ENCODE measurements around the gene TMEM175. TPM values are rescaled to one million over a fixed set of nuclear protein-coding genes. Genes with fewer than 3 reads are reported as not detected.

TMEM175 gene
- total and polyA plus RNA-seq, 8 donors, result 10.0 to 96.6 (median 16.4) TPM

DNA sequence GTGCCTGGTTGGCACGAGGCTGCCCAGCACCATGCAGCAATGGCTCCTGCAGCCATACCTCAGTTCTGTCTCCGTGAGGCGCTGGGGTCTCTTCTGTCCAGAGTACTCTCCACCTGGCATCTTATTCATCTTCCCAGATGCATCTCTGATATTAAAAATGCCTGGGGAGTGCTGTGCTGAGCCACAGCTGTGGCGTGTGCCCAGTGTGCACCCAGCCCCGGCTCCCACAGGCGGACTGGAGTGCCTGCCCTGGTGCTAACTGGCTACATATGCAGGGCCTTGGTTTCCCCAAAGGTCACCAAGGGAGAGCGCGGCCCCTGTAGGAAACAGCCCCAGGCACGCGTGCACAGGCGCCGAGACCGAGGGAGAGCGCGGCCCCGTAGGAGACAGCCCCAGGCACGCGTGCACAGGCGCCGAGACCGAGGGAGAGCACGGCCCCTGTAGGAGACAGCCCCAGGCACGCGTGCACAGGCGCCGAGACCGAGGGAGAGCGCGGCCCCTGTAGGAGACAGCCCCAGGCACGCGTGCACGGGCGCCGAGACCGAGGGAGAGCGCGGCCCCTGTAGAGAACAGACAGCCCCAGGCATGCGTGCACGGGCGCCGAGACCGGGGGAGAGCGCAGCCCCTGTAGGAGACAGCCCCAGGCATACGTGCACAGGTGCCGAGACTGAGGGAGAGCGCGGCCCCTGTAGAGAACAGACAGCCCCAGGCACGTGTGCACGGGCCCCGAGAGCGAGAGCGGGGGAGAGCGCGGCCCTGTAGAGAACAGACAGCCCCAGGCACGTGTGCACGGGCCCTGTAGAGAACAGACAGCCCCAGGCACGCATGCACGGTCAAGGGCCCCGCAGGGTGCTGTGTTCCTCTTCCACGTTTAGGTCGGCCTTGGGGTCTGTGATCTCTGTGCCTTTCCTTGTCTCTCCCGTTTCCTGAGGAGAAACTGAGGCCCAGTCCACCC is 14.5 kb downstream of the TMEM175 start:
- FAIRE-seq (no peak), ATAC-seq (no peak), DNase-seq (peak in 1 of 6 donors; percentile 43)
- Histone ChIP-seq H3K4me1 (no peaks in the 10 kb centered on the region), H3K27me3 (no peaks in the 10 kb centered on the region), H3K36me3 (no peaks in the 10 kb centered on the region), H3K27ac (no peak overlapping the region), H3K4me3 (no peak overlapping the region), H3K9me3 (no peaks in the 10 kb centered on the region)
- intact Hi-C loops (cut with DNase I), result no loop called here
- TF ChIP-seq, protein P1, sequence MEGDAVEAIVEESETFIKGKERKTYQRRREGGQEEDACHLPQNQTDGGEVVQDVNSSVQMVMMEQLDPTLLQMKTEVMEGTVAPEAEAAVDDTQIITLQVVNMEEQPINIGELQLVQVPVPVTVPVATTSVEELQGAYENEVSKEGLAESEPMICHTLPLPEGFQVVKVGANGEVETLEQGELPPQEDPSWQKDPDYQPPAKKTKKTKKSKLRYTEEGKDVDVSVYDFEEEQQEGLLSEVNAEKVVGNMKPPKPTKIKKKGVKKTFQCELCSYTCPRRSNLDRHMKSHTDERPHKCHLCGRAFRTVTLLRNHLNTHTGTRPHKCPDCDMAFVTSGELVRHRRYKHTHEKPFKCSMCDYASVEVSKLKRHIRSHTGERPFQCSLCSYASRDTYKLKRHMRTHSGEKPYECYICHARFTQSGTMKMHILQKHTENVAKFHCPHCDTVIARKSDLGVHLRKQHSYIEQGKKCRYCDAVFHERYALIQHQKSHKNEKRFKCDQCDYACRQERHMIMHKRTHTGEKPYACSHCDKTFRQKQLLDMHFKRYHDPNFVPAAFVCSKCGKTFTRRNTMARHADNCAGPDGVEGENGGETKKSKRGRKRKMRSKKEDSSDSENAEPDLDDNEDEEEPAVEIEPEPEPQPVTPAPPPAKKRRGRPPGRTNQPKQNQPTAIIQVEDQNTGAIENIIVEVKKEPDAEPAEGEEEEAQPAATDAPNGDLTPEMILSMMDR (IDR thresholded peaks at IDR 0.05), result no peak
- 86 to 89% methylated on average over 59 to 62 of the region's 62 CpGs for WGBS, 2 donors

DNA sequence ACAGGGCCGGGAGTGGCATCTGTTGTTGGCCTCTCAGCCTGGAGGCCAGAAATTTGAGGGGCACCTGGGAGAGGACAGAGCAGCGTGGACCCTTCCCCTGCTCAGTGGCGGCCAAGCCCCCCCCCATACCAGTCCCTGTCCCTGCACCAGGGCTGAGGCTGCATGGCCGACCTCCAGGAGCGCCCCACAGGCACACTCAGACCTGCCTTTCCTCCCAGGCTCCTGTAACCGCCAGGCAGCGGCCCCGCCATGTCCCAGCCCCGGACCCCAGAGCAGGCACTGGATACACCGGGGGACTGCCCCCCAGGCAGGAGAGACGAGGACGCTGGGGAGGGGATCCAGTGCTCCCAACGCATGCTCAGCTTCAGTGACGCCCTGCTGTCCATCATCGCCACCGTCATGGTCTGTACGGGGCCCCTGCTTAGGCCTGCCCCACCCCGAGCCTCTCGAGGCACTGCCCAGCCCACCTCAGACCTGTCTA is 15.3 kb downstream of the TMEM175 start:
- Histone ChIP-seq H3K27ac (no peak overlapping the region), H3K9me3 (no peaks in the 10 kb centered on the region), H3K27me3 (no peaks in the 10 kb centered on the region), H3K4me1 (no peaks in the 10 kb centered on the region), H3K36me3 (no peaks in the 10 kb centered on the region), H3K4me3 (no peak overlapping the region)
- FAIRE-seq (no peak), DNase-seq (peak in 2 of 6 donors; percentile 39 to 75), ATAC-seq (no peak)
- 94 to 95% methylated on average over 18 to 19 of the region's 19 CpGs for WGBS, 2 donors
- intact Hi-C loops (cut with DNase I), result no loop called here
- TF ChIP-seq, protein P1 (IDR thresholded peaks at IDR 0.05), result no peak

DNA sequence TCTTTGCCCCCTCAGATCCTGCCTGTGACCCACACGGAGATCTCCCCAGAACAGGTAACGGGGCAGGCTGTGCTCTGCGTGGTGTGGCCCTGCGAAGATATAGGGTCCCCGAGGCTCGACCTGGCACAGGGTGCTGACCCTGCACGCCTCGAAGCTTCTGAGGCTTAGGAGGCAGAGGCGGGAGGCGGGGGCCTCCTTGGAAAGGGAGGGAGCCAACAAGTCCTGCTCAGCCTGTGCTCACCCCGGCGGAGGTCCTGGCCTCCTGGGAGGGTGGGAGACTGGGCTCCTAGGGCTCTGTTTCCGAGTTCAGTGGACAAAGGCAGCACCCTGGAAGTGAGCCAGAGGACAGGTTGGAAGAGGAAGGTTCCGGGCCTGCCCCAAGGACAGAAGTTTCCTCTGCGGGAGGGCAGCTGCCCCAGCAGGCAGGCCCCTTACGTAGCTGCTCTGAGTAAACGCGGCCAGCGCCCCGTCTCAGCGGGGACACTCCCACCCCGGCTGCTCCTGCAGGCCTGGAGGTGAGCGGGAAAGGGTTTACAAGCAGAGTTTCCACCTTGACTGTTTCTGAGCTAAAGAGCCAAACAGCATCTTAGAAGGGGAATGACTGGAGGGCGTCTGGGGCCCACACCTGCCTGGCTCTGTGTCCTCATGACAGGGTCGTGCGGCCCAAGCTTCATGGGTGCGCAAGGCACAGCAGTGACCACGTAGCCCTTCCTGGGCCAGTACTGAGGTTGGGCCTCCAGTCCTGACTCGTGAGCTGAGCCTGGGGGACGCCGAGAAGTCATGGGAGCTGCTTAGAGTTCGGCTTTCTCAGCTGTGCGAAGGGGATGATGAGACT is 16.1 kb downstream of the TMEM175 start:
- no peak for FAIRE-seq
- no peaks in the 10 kb centered on the region for H3K36me3 ChIP-seq
- TF ChIP-seq, protein P1 (IDR thresholded peaks at IDR 0.05), result no peak
- no peak overlapping the region for H3K27ac ChIP-seq
- WGBS, 2 donors, result 52 to 58% methylated on average over 29 to 33 of the region's 33 CpGs
- no peaks in the 10 kb centered on the region for H3K4me1 ChIP-seq
- peak; percentile 67 to 90 (median 70) for ATAC-seq
- H3K27me3 ChIP-seq, result no peaks in the 10 kb centered on the region
- intact Hi-C loops (cut with DNase I), result no loop called here
- H3K9me3 ChIP-seq, result no peaks in the 10 kb centered on the region
- DNase-seq, result peak; percentile 46 to 68 (median 64)
- no peak overlapping the region for H3K4me3 ChIP-seq

DNA sequence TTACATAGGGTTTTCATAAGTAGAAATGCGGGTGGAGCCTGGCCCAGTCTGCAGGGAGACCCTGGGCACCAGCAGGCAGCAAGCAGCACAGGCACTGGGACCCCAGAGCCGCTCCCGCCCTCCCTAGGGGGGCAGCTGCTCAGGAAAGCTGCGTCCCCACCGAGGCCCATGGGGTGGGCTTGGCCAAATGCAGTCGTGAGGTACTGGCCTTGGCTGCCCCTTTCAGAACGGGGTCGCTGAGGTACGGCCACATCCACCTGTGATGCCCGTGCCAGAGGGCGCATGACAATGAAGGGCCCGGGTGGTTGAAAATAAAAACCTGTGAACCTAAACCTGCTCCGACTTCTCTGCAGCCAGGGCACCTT is 16.7 kb downstream of the TMEM175 start:
- WGBS, 2 donors, result 94 to 95% methylated on average over 13 of the region's 13 CpGs
- no peaks in the 10 kb centered on the region for H3K4me1 ChIP-seq
- peak in 1 of 6 donors; percentile 54 for DNase-seq
- ATAC-seq, result no peak
- TF ChIP-seq, protein P1 (IDR thresholded peaks at IDR 0.05), result no peak
- no peak for FAIRE-seq
- H3K27me3 ChIP-seq, result no peaks in the 10 kb centered on the region
- H3K4me3 ChIP-seq, result no peak overlapping the region
- no peak overlapping the region for H3K27ac ChIP-seq
- no peaks in the 10 kb centered on the region for H3K9me3 ChIP-seq
- H3K36me3 ChIP-seq, result no peaks in the 10 kb centered on the region
- intact Hi-C loops (cut with DNase I), result no loop called here

All from pancreas (tissue), 10 donors.